WERI-Rb-1 (cell line): ENCODE results near the gene DIAPH1.
"Not testable (repeated sequence)": the region's sequence is repeated elsewhere in the genome, so short reads cannot be mapped to it uniquely, and the experiment has no call there.

ENCODE experiments used
- DNase-seq: peaks from one replicate; pipeline ENCODE4 v3.0.0-alpha.2; 2020
- H3K27ac ChIP-seq: fragments of 250-450 bp; sonication (Bioruptor Pico); 2 replicates; pipeline ENCODE4 v1.5.1; 2020; ENCODE audit warnings: mild to moderate bottlenecking, moderate library complexity
- H3K27me3 ChIP-seq: fragments of 250-450 bp; sonication (Bioruptor Pico); 2 replicates; pipeline ENCODE4 v1.5.1; 2021; ENCODE audit warnings: mild to moderate bottlenecking, low read depth, moderate library complexity; ENCODE audit not compliant: insufficient read depth, severe bottlenecking
- H3K36me3 ChIP-seq: fragments of 250-450 bp; sonication (Bioruptor Pico); 2 replicates; pipeline ENCODE4 v1.5.1; 2020; ENCODE audit warnings: mild to moderate bottlenecking, moderate library complexity
- H3K4me3 ChIP-seq: 2 replicates; pipeline ENCODE4 v1.5.1; 2011; ENCODE audit warnings: low read depth, mild to moderate bottlenecking, control low read depth, low read length
- H3K9me3 ChIP-seq: fragments of 250-450 bp; sonication (Bioruptor Pico); 2 replicates; pipeline ENCODE4 v1.5.1; 2021; ENCODE audit warnings: mild to moderate bottlenecking, moderate library complexity; ENCODE audit not compliant: severe bottlenecking
- TF ChIP-seq, protein P1 (sequence below): IDR thresholded peaks from 2 replicates; pipeline ENCODE4 v1.5.1; 2011; ENCODE audit warnings: low read depth, mild to moderate bottlenecking, control low read depth, inconsistent platforms, low read length

The DIAPH1 gene

GRCh38 chr5:141615991-141616720, 2.6 kb downstream of the DIAPH1 start:
- Histone ChIP-seq H3K9me3 (no peaks in the 10 kb centered on the region), H3K27ac (no peak overlapping the region), H3K36me3 (peaks cover 20% of the 10 kb centered on the region), H3K4me3 (no peak overlapping the region), H3K27me3 (no peaks in the 10 kb centered on the region)
- no peak for DNase-seq
- TF ChIP-seq, protein P1, sequence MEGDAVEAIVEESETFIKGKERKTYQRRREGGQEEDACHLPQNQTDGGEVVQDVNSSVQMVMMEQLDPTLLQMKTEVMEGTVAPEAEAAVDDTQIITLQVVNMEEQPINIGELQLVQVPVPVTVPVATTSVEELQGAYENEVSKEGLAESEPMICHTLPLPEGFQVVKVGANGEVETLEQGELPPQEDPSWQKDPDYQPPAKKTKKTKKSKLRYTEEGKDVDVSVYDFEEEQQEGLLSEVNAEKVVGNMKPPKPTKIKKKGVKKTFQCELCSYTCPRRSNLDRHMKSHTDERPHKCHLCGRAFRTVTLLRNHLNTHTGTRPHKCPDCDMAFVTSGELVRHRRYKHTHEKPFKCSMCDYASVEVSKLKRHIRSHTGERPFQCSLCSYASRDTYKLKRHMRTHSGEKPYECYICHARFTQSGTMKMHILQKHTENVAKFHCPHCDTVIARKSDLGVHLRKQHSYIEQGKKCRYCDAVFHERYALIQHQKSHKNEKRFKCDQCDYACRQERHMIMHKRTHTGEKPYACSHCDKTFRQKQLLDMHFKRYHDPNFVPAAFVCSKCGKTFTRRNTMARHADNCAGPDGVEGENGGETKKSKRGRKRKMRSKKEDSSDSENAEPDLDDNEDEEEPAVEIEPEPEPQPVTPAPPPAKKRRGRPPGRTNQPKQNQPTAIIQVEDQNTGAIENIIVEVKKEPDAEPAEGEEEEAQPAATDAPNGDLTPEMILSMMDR, result no peak

DNA sequence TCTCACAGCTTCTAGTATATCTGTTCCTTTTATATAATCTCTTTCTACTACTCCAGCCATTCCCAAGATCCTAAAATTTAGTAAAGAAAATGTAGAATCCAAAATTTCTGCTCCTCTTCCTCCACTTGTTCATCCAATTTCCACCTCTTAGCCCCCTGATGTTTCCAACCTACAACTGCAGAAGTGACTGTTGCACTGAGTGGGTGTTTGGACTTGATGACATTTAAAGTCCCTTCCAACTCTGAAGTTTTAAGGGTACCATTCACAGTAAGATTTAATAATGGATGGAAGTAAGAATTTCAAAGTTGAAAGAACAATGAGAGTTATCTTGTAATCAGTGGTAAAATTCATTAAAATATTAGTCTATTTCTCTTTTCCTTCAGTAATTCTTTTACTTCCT, 5.5 kb downstream of the DIAPH1 start:
- no peak overlapping the region for H3K27ac ChIP-seq
- TF ChIP-seq, protein P1, result no peak
- DNase-seq, result no peak
- no peak overlapping the region for H3K4me3 ChIP-seq
- no peaks in the 10 kb centered on the region for H3K27me3 ChIP-seq
- no peaks in the 10 kb centered on the region; the same call in 1 of the 2 replicates for H3K36me3 ChIP-seq
- H3K9me3 ChIP-seq, result no peaks in the 10 kb centered on the region

DNA sequence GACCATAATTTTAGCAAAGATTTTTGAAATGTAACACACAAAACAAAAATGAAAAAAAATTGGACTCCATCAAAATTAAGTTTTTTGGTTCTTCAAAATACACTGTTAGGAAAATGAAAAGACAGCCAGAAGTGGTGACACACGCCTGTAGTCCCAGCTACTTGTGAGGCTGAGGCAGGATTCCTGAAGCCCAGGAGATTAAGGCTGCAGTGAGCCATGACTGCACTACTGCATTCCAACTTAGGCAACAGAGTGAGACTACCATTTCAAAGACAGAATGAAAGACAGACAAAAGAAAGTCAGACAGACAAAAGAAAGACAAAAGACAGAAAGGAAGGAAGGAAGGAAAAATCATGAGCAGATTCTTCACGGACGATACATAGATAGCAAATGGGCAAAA, 7.5 kb downstream of the DIAPH1 start:
- no peaks in the 10 kb centered on the region for H3K9me3 ChIP-seq
- H3K4me3 ChIP-seq, result no peak overlapping the region
- DNase-seq, result no peak
- no peak overlapping the region for H3K27ac ChIP-seq
- no peaks in the 10 kb centered on the region; the same call in 1 of the 2 replicates for H3K36me3 ChIP-seq
- no peaks in the 10 kb centered on the region for H3K27me3 ChIP-seq
- TF ChIP-seq, protein P1, result no peak

DNA sequence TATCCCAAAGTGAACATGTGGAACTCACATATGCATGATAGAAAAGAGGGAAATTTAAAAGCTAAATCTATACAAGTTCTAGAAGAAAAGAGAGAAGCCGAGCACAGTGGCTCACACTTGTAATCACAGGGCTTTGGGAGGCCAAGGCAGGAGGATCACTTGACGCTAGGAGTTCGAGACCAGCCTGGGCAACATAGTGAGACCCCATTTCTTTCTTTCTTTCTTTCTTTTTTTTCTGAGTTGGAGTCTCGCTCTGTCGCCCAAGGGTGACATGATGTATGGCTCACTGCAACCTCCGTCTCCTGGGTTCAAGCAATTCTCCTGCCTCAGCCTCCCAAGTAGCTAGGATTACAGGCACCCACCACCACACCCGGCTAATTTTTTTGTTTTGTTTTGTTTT, 8.9 kb downstream of the DIAPH1 start:
- H3K4me3 ChIP-seq, H3K27me3 ChIP-seq, H3K9me3 ChIP-seq, H3K36me3 ChIP-seq, H3K27ac ChIP-seq, DNase-seq: not testable (repeated sequence)

- H3K9me3 ChIP-seq, result no peaks in the 10 kb centered on the region
- H3K27ac ChIP-seq, result no peak overlapping the region
- DNase-seq, result no peak
- H3K27me3 ChIP-seq, result no peaks in the 10 kb centered on the region
- no peaks in the 10 kb centered on the region; the same call in 1 of the 2 replicates for H3K36me3 ChIP-seq
- TF ChIP-seq, protein P1, result no peak
- no peak overlapping the region for H3K4me3 ChIP-seq
These were observed 9.8 kb downstream of the DIAPH1 start for GRCh38 chr5:141609044-141609443.

DNA sequence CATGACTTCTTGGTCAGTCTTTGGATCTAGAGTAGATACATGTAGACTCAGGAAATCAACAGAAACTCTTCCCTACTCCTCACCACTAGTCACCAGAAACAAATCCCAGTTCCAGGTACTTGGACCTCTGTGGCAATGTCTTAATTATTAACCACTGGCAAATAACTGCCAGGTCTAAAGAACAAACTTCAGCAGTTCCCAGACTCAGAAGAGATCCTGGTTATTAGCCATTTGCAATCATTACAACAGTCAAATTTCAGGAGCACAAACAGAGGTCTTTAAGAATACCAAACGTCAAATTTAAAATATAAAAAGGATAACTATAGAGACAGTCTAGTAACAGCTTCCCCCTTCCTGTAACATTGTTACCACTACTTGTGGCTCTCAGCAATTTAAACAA, 10.2 kb downstream of the DIAPH1 start:
- H3K9me3 ChIP-seq, result no peaks in the 10 kb centered on the region
- no peaks in the 10 kb centered on the region for H3K27me3 ChIP-seq
- H3K27ac ChIP-seq, result no peak overlapping the region
- no peak for DNase-seq
- no peaks in the 10 kb centered on the region; the same call in 1 of the 2 replicates for H3K36me3 ChIP-seq
- TF ChIP-seq, protein P1, result no peak
- H3K4me3 ChIP-seq, result no peak overlapping the region
